ENCODE results near the gene MYO9B. TPM values are rescaled to one million over a fixed set of nuclear protein-coding genes. Genes with fewer than 3 reads are reported as not detected.
A peak's percentile ranks its signal among the peaks of the same experiment; 100 is the strongest.

Gene MYO9B
- total RNA-seq, 1 experiment from 2014 or later: 85.4 TPM

DNA sequence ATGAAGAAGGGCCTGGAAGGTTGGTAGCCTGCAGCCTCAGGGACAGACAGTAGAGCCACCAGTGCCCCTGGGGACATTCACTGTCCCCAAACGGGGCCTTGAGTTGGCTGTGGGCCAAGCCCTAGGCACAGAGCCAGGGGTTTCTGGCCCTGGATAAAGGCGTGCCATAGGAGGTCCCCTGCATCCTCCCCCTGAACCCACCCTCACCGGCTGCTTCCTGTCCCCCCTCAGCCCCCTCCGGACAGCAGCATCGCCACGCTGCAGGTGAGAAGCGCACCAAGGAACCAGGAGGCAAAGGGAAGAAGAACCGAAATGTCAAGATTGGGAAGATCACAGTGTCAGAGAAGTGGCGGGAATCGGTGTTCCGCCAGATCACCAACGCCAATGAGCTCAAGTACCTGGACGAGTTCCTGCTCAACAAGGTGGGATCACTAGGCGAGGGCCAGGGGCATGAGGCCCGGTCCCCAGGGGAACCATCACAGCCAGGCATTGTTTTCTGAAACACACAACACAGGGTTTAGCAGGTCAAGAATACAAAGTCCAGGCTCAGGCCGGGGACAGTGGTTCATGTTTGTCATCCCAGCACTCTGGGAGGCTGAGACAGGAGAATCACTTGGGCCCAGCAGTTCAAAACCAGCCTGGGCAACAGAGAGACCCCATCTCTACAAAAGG, 125.0 kb downstream of the MYO9B start:
- BruUV-seq (replicated peaks): no TSS peak
- intact Hi-C loops (cut with micrococcal nuclease; ENCODE audit: unreplicated experiment): no loop called here
- Histone ChIP-seq H3K4me3 (ENCODE audit: low read depth, low read length, poor library complexity, severe bottlenecking) (no peak overlapping the region), H3K27ac (ENCODE audit: low read depth, low read length, poor library complexity, severe bottlenecking) (no peak overlapping the region), H3K4me1 (ENCODE audit: insufficient read depth, low read length, poor library complexity, severe bottlenecking) (no peaks in the 10 kb centered on the region), H3K36me3 (ENCODE audit: insufficient read depth, low read length, poor library complexity, severe bottlenecking) (peaks cover 32% of the 10 kb centered on the region), H3K27me3 (replicated peaks; ENCODE audit: insufficient read depth, low read depth, low read length, poor library complexity) (no peaks in the 10 kb centered on the region), H3K9me3 (ENCODE audit: low read depth, low read length, poor library complexity, severe bottlenecking) (no peaks in the 10 kb centered on the region)
- TF ChIP-seq, protein P1, sequence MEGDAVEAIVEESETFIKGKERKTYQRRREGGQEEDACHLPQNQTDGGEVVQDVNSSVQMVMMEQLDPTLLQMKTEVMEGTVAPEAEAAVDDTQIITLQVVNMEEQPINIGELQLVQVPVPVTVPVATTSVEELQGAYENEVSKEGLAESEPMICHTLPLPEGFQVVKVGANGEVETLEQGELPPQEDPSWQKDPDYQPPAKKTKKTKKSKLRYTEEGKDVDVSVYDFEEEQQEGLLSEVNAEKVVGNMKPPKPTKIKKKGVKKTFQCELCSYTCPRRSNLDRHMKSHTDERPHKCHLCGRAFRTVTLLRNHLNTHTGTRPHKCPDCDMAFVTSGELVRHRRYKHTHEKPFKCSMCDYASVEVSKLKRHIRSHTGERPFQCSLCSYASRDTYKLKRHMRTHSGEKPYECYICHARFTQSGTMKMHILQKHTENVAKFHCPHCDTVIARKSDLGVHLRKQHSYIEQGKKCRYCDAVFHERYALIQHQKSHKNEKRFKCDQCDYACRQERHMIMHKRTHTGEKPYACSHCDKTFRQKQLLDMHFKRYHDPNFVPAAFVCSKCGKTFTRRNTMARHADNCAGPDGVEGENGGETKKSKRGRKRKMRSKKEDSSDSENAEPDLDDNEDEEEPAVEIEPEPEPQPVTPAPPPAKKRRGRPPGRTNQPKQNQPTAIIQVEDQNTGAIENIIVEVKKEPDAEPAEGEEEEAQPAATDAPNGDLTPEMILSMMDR (conservative IDR thresholded peaks at IDR 0.05; ENCODE audit: low read depth, low read length): no peak
- POLR2A ChIA-PET (ENCODE audit: low non-redundant PET): no interaction called here
- DNase-seq (ENCODE audit: low spot score): no peak
- CTCF ChIA-PET: no interaction called here

DNA sequence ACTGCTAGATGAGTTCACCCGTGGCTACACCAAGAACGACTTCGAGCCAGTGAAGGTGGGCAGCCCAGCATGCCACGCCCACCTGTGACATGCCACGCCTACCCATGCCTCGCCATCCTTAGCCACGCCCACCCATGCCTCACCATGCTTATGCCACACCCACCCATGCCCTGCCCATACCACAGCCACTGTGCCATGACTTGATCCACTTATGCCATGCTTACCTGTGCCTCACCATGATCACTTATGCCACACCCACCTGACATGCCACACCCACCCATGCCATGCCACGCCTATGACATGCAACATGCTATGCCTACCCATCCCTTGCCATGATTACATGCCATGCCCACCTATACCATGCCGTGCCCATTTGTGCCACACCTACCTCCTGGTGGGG, 126.7 kb downstream of the MYO9B start:
- Histone ChIP-seq H3K27ac (ENCODE audit: low read depth, low read length, poor library complexity, severe bottlenecking) (no peak overlapping the region), H3K36me3 (ENCODE audit: insufficient read depth, low read length, poor library complexity, severe bottlenecking) (peaks cover 32% of the 10 kb centered on the region), H3K4me3 (ENCODE audit: low read depth, low read length, poor library complexity, severe bottlenecking) (no peak overlapping the region), H3K9me3 (ENCODE audit: low read depth, low read length, poor library complexity, severe bottlenecking) (no peaks in the 10 kb centered on the region), H3K27me3 (replicated peaks; ENCODE audit: insufficient read depth, low read depth, low read length, poor library complexity) (no peaks in the 10 kb centered on the region), H3K4me1 (ENCODE audit: insufficient read depth, low read length, poor library complexity, severe bottlenecking) (no peaks in the 10 kb centered on the region)
- BruUV-seq (replicated peaks): no TSS peak
- ChIA-PET POLR2A (ENCODE audit: low non-redundant PET) (no interaction called here), CTCF (no interaction called here)
- peak; percentile 33 for DNase-seq (ENCODE audit: low spot score)
- no peak for TF ChIP-seq EZH2 (IDR thresholded peaks at IDR 0.05; ENCODE audit: borderline replicate concordance, low read depth, low read length, poor library complexity, severe bottlenecking)
- TF ChIP-seq, protein P1 (conservative IDR thresholded peaks at IDR 0.05; ENCODE audit: low read depth, low read length): no peak
- intact Hi-C loops (cut with micrococcal nuclease; ENCODE audit: unreplicated experiment): no loop called here

DNA sequence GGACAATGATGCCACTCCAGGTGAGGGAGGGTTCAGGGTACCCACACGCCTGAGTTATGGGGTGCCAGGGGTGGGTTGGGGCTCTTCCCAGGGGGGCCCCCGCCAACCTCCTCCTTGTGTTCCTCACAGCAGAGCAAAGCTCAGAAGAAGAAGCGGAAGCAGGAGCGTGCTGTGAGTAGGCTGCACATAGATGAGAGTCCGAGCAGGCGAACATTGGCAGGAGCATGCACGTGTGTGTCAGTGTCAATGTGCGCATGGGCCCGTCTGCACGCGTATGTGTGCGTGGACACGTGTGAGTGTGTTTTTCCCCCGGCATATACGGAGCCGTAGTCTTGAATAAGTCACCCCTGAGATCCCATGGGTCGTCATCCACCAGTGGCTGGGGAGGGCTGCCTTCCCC, 127.1 kb downstream of the MYO9B start:
- Histone ChIP-seq H3K36me3 (ENCODE audit: insufficient read depth, low read length, poor library complexity, severe bottlenecking) (peaks cover 30% of the 10 kb centered on the region), H3K27ac (ENCODE audit: low read depth, low read length, poor library complexity, severe bottlenecking) (no peak overlapping the region), H3K9me3 (ENCODE audit: low read depth, low read length, poor library complexity, severe bottlenecking) (no peaks in the 10 kb centered on the region), H3K4me3 (ENCODE audit: low read depth, low read length, poor library complexity, severe bottlenecking) (no peak overlapping the region), H3K4me1 (ENCODE audit: insufficient read depth, low read length, poor library complexity, severe bottlenecking) (no peaks in the 10 kb centered on the region), H3K27me3 (replicated peaks; ENCODE audit: insufficient read depth, low read depth, low read length, poor library complexity) (no peaks in the 10 kb centered on the region)
- ChIA-PET POLR2A (ENCODE audit: low non-redundant PET) (no interaction called here), CTCF (no interaction called here)
- no TSS peak for BruUV-seq (replicated peaks)
- no peak for DNase-seq (ENCODE audit: low spot score)
- intact Hi-C loops (cut with micrococcal nuclease; ENCODE audit: unreplicated experiment): no loop called here
- no peak for TF ChIP-seq EZH2 (IDR thresholded peaks at IDR 0.05; ENCODE audit: borderline replicate concordance, low read depth, low read length, poor library complexity, severe bottlenecking)
- TF ChIP-seq, protein P1 (conservative IDR thresholded peaks at IDR 0.05; ENCODE audit: low read depth, low read length): no peak

All from A673 (cell line).